T-helper 1 cell (primary cell): ENCODE data around the gene GRAP2.
A peak's percentile ranks its signal among the peaks of the same experiment; 100 is the strongest.
"Not testable (repeated sequence)": the region's sequence is repeated elsewhere in the genome, so short reads cannot be mapped to it uniquely, and the experiment has no call there.

Source experiments
- DNase-seq, 5 donors: peaks; one replicate each; pipeline ENCODE4 v3.0.0-alpha.2; 2012 to 2020

The GRAP2 gene

GRCh38 chr22:39967996-39968972, 67.4 kb downstream of the GRAP2 start:
- DNase-seq: no peak

GRCh38 chr22:39970742-39971141, 69.9 kb downstream of the GRAP2 start:
- no peak for DNase-seq

GRCh38 chr22:39972641-39973040, 71.8 kb downstream of the GRAP2 start:
- DNase-seq: no peak

GRCh38 chr22:39973656-39974055, 72.8 kb downstream of the GRAP2 start:
- DNase-seq: no peak

GRCh38 chr22:39974065-39974464, 73.2 kb downstream of the GRAP2 start:
- no peak for DNase-seq

- no peak for DNase-seq
Measured at GRCh38 chr22:39979048-39979447, 78.2 kb downstream of the GRAP2 start.

- no peak for DNase-seq
Measured at GRCh38 chr22:39979458-39979857, 78.6 kb downstream of the GRAP2 start.

GRCh38 chr22:39980596-39980995, 79.7 kb downstream of the GRAP2 start:
- DNase-seq: no peak

- no peak for DNase-seq
Measured at GRCh38 chr22:39983346-39983745, 82.5 kb downstream of the GRAP2 start.

- no peak for DNase-seq
Measured at GRCh38 chr22:39984006-39984405, 83.1 kb downstream of the GRAP2 start.

GRCh38 chr22:39984746-39985145, 83.9 kb downstream of the GRAP2 start:
- no peak for DNase-seq

GRCh38 chr22:39985383-39986035, 84.6 kb downstream of the GRAP2 start:
- no peak for DNase-seq

- DNase-seq: no peak
Measured at GRCh38 chr22:39988386-39989114, 87.7 kb downstream of the GRAP2 start.

- no peak for DNase-seq
Measured at GRCh38 chr22:39989633-39990032, 88.7 kb downstream of the GRAP2 start.

GRCh38 chr22:39990686-39991085, 89.8 kb downstream of the GRAP2 start:
- no peak for DNase-seq

GRCh38 chr22:39991159-39991860, 90.4 kb downstream of the GRAP2 start:
- no peak for DNase-seq

- DNase-seq: no peak
Measured at GRCh38 chr22:39992088-39992826, 91.4 kb downstream of the GRAP2 start.

GRCh38 chr22:39992894-39993293, 92.0 kb downstream of the GRAP2 start:
- DNase-seq: not testable (repeated sequence)

GRCh38 chr22:39994041-39994565, 93.2 kb downstream of the GRAP2 start:
- peak in 2 of 5 donors; percentile 23 to 26 for DNase-seq

GRCh38 chr22:39994566-39995392, 93.9 kb downstream of the GRAP2 start, which contains the start of gene FAM83F:
Gene FAM83F, plus strand, starts transcription at chr22:39994954. Its CDS starts 89 bp downstream, at chr22:39995043.
- peak in 2 of 5 donors; percentile 9 to 35 for DNase-seq
